ENCODE measurements around the gene FAM186B. TPM values are rescaled to one million over a fixed set of nuclear protein-coding genes. Genes with fewer than 3 reads are reported as not detected.
A peak's percentile ranks its signal among the peaks of the same experiment; 100 is the strongest.

The FAM186B gene
- total RNA-seq, 1 donor from 2014 or later = 0.65 TPM

DNA sequence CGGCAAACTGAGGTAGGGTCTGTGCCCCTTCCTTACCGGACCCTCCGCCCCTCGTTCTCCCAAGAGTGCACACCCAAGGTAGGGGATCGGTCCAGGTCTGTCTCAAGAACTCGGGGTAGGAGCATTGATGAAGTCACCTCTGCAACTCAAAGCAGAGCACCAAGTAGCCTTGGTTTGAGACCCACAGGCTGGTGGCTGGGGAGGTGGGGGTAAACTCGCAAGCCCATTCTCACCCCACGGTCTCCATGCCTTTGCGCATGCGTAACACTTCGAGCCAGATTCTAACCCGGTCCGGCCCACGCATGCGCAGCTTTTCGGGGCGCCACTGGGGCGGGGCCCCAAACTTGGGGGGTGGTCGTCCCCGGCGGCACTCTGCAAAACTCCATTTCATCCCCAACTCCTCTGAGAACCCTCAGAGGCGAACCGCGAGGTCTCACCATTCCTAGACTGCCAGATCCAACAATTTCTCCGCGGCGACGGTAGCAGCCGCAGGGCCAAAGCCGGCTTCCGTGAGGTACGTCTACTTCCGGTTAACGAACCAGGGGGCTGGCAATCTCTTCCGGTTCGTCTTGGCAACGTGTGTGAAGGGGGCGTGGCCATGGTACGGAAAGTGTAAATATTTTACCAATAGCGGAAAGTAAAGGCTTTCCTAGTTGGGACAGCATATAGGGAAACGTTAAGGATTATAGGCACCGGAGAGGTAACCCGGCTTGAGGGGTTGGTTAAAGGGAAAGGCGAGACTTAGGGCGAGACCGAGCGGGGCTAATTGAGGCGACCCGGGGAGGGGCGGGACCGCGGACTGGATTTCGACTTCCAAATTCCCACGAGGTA, 37.6 kb downstream of the FAM186B start, which contains the start of gene MCRS1:
TSS of gene MCRS1 (minus strand) at position 532 of the 831 bp plus-strand sequence. CDS start 1,411 bp downstream, outside the sequence.
- H3K4me1 ChIP-seq = peaks cover 22% of the 10 kb centered on the region
- DNase-seq (peak; percentile 92), ATAC-seq (peak; percentile 93 to 98)
- no peaks in the 10 kb centered on the region for H3K9me3 ChIP-seq
- peak within 1 kb of the TSS; percentile 98 for H3K4me3 ChIP-seq
- intact Hi-C loops (cut with DNase I) = no loop called here
- H3K36me3 ChIP-seq = peaks cover 27% of the 10 kb centered on the region
- no peaks in the 10 kb centered on the region for H3K27me3 ChIP-seq (ENCODE audit: low read depth)
- TF ChIP-seq, protein P1, sequence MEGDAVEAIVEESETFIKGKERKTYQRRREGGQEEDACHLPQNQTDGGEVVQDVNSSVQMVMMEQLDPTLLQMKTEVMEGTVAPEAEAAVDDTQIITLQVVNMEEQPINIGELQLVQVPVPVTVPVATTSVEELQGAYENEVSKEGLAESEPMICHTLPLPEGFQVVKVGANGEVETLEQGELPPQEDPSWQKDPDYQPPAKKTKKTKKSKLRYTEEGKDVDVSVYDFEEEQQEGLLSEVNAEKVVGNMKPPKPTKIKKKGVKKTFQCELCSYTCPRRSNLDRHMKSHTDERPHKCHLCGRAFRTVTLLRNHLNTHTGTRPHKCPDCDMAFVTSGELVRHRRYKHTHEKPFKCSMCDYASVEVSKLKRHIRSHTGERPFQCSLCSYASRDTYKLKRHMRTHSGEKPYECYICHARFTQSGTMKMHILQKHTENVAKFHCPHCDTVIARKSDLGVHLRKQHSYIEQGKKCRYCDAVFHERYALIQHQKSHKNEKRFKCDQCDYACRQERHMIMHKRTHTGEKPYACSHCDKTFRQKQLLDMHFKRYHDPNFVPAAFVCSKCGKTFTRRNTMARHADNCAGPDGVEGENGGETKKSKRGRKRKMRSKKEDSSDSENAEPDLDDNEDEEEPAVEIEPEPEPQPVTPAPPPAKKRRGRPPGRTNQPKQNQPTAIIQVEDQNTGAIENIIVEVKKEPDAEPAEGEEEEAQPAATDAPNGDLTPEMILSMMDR (IDR thresholded peaks at IDR 0.05) = no peak
- H3K27ac ChIP-seq = peak within 1 kb of the TSS; percentile 96

DNA sequence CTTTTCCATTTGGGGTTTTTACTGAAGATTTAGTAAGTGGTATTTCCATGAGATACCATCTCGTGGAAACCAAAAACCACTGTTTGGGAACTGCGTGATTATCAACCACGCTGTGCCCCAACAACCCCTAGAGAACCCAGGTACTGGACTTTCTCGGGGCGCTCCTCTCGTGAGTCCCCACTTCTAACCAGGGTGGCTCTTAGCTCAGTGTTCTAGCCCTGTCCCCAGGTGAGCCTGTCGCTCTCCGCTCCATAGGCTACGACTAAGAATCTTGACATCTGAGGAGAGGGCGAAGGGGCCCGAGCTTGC, 38.2 kb downstream of the FAM186B start:
- peaks cover 22% of the 10 kb centered on the region for H3K4me1 ChIP-seq
- DNase-seq (no peak), ATAC-seq (peak; percentile 10 to 24)
- peak overlapping the region; percentile 96 for H3K27ac ChIP-seq
- intact Hi-C loops (cut with DNase I) = no loop called here
- TF ChIP-seq, protein P1 (IDR thresholded peaks at IDR 0.05) = no peak
- H3K9me3 ChIP-seq = no peaks in the 10 kb centered on the region
- H3K4me3 ChIP-seq = peak overlapping the region; percentile 98
- H3K36me3 ChIP-seq = peaks cover 33% of the 10 kb centered on the region
- no peaks in the 10 kb centered on the region for H3K27me3 ChIP-seq (ENCODE audit: low read depth)

DNA sequence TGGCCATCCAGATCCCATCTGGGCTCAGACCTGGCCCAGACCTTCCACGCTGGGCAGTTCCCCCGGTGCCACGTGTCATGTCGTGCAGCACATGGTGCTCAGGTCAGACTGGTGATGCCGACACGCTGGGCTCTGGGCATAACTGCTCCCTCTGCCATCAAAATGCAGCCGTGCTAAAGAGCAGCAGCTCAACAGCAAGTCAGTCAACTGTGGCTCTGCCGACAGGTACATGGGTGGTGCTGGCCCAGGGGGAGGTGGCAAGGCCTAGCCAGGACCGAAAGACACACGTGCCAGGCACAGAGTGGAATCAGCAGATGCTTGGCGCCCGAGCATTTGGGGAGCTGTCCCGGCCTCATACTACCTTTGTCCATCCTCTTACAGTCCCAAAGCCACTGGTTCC, 39.1 kb downstream of the FAM186B start:
- peak overlapping the region; percentile 98 for H3K4me3 ChIP-seq
- no peaks in the 10 kb centered on the region for H3K9me3 ChIP-seq
- no peaks in the 10 kb centered on the region for H3K27me3 ChIP-seq (ENCODE audit: low read depth)
- no peak for DNase-seq
- peaks cover 22% of the 10 kb centered on the region for H3K4me1 ChIP-seq
- H3K36me3 ChIP-seq = peaks cover 42% of the 10 kb centered on the region
- TF ChIP-seq, protein P1 (IDR thresholded peaks at IDR 0.05) = no peak
- no peak overlapping the region for H3K27ac ChIP-seq
- intact Hi-C loops (cut with DNase I) = no loop called here
- no peak for ATAC-seq

DNA sequence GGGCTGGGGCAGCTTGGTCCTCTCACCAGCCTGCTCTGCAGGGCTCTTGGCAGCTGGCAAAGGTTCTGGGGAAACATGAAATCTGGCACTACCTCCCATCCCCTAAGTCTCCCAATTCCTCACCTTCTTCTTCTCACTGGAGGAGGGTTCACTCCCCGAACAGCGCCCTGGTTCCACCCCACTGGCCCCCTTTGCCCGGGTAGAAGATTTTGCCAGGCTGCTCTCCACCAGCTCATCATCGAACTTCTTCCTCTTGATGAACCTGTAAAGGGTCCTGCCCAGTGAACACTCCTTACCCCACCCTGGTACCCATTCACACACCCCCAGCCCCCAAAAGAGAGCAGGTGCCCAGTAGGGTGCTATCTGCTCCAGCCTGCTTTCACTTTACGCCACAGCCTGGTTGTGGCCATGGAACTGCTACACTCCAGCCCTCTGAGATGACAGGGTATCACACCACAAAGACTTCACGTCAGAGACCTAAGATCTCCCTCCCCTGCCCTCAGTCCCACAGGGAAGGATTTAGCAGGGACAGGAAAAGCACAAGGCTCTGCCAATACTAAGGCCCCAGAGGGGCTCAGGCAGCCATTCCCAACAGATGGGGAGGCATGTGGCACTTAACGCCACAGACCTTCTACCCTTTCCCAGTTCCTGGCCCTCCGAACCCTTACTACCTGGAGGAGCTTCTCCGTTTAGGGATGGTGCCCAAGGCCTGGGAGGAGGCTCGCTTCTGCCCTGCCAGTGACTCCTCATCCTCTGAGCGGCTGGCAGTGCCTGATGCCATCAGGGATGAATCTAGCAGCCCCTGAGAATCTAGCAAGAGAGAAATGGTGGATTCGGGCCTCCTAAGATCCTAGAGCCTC, 39.8 kb downstream of the FAM186B start:
- ATAC-seq = no peak
- Histone ChIP-seq H3K27ac (no peak overlapping the region), H3K36me3 (peaks cover 48% of the 10 kb centered on the region), H3K9me3 (no peaks in the 10 kb centered on the region), H3K4me1 (peaks cover 22% of the 10 kb centered on the region), H3K4me3 (no peak overlapping the region), H3K27me3 (ENCODE audit: low read depth) (no peaks in the 10 kb centered on the region)
- intact Hi-C loops (cut with DNase I) = no loop called here
- TF ChIP-seq, protein P1 (IDR thresholded peaks at IDR 0.05) = no peak
- no peak for DNase-seq

DNA sequence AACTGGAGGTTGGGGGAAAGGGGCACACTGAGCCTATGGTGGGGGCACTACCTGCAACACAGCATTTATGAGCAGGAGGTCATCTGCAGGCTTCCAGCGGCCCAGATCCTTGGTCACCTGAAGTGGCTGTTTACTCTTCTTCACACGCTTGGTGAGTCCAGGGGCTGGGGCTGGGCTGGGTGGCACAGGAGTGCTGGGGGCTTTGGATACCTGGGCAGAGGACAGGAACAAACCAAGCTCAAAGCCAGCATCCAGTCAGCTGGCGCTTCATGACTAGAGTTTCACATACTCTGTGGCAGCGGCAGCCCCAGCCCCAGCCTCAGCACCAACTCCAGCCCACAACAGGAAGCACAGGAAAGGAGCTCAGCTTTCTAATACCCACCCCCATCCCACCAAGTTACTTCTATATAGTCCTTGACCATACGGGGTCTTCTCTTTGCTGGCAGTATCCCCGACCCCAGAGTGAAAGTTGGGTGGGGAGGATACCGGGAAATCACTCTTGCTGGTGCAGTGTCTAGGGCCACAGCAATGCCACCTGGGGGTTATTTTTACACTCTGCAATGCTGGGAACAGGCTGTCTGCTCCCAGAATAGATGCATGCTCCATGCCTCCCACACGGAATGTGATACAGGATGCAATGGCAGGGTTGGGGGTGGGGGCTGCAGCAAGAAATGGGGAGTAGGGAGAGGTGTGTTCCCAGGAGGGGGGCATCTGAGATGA, 40.6 kb downstream of the FAM186B start:
- no peak for ATAC-seq
- TF ChIP-seq, protein P1 (IDR thresholded peaks at IDR 0.05) = no peak
- Histone ChIP-seq H3K36me3 (peaks cover 56% of the 10 kb centered on the region), H3K9me3 (no peaks in the 10 kb centered on the region), H3K4me3 (no peak overlapping the region), H3K4me1 (peaks cover 22% of the 10 kb centered on the region), H3K27ac (no peak overlapping the region), H3K27me3 (ENCODE audit: low read depth) (no peaks in the 10 kb centered on the region)
- intact Hi-C loops (cut with DNase I) = no loop called here
- no peak for DNase-seq

Data from lower lobe of right lung (tissue), 2 donors.